HG03064 (cell line): ENCODE data around the gene STAM2.
"Not testable (repeated sequence)": the region's sequence is repeated elsewhere in the genome, so short reads cannot be mapped to it uniquely, and the experiment has no call there.

Experiments
- ATAC-seq: cut with Tn5 transposase; IDR thresholded peaks from one replicate; pipeline ENCODE4 v1.9.1; 2021; ENCODE audit warnings: low read depth; ENCODE audit not compliant: unreplicated experiment

Gene STAM2

DNA sequence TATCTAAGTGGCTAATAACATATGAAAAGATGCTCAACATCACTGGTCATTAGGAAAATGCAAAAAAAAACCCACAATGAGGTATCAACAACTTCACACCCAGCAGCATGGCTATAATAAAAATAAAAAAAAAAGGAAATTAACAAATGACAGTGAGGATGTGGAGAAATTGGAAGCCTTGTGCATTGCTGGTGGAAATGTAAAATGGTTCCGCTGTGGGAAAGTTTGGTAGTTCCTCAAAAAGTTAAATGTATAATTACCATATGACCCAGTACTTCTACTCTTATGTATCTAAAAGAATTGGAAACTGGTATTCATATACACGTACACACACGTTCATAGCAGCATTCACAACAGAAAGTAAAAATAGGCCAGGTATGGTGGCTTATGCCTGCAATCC, 61.2 kb downstream of the STAM2 start:
- no peak for ATAC-seq

DNA sequence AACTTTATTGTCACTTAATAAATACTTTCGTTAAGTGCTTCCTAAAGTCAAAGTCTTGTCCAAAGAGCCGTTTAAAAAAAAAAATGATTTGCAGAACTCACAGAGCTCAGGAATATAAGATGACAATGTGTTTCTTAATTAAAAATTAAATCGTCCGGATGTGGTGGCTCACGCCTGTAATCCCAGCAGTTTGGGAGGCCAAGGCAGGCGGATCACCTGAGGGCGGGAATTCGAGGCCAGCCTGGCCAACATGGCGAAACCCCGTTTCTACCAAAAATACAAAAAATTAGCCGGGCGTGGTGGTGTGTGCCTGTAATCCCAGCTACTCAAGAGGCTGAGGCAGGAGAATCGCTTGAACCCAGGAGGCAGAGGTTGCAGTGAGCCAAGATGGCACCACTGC, 68.4 kb downstream of the STAM2 start:
- ATAC-seq: not testable (repeated sequence)

DNA sequence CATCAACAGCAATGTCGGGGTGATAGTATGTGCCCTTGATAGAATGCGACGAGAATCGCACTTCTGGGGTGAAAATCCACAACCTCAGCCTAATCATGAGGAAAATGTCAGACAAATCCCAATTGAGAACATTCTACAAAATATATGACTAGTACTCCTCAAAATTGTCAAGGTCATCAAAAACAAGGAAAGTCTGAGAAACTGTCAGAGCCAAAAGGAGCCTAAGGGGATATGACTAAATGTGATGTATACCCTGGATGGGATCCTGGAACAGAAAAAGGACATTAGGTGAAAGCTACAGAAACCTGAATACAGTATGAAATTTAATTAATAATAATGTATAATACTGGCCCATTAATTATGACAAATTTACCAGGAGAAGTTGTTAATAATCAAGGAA, 69.1 kb downstream of the STAM2 start:
- ATAC-seq: no peak

DNA sequence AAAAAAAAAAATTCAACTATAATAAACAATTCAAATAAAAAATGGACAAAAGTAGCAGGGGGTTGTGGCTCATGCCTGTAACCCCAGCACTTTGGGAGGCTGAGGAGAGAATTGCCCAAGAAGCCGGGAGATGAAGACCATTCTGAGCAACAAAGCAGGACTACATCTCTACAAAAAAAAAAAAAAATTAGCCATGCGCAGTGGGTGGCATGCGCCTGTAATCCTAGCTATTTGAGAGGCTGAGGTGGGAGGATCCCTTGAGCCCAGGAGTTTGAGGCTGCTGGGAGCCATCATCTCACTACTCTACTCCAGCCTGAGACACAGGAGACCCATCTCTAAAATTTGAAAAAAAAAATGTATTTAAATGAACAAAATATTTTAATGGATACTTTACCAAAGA, 72.3 kb downstream of the STAM2 start:
- no peak for ATAC-seq

DNA sequence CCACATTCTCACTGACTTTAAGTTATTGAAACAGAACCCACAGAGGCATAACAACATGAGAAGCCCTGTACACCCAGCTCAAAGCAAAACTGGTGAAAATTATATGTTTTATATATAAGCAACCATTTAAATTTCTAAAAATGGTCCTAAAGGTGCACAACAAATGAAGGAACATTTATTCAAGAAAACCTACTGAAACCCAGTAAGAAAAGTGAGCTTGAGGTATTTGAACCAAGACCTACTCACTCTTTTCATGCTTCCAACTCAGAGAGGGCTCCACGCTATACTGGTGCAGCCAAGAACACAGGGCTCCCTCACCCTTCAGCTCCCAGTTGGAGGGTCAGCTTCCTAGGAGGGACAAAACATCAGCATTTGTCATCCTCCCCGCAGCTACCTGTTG, 74.6 kb downstream of the STAM2 start:
- no peak for ATAC-seq

DNA sequence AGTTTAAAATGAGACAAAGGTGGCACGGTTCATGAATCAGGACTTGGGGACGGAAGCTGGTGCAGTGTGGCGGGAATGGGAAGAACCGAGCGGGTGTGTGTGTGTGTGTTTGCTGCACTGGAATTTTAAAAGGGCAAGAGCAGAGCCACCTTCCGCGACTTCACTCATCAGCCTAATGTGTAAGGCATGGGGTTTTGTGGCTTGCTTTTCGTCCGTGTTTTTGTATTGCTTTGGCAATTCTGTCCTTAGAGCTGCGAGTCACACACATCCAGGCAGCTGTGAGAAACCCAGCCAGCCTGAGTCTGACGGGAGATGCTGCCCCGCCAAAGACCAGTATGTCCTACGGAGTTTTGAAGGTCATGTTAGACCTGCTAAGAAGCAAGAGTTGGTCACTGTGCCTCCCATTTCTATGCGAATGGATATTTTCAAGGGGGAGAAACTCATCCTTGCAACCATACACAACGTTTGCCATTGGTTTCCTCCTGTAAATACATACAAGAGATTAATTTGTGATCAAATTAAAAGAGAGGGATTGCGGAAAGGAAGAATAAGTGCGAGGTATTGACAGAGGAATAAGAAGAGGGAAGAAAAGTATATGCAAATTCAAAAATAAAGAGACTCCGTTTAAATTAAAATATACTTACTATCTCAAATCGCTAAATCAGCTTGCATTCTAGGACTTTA, 76.1 kb downstream of the STAM2 start:
- no peak for ATAC-seq

DNA sequence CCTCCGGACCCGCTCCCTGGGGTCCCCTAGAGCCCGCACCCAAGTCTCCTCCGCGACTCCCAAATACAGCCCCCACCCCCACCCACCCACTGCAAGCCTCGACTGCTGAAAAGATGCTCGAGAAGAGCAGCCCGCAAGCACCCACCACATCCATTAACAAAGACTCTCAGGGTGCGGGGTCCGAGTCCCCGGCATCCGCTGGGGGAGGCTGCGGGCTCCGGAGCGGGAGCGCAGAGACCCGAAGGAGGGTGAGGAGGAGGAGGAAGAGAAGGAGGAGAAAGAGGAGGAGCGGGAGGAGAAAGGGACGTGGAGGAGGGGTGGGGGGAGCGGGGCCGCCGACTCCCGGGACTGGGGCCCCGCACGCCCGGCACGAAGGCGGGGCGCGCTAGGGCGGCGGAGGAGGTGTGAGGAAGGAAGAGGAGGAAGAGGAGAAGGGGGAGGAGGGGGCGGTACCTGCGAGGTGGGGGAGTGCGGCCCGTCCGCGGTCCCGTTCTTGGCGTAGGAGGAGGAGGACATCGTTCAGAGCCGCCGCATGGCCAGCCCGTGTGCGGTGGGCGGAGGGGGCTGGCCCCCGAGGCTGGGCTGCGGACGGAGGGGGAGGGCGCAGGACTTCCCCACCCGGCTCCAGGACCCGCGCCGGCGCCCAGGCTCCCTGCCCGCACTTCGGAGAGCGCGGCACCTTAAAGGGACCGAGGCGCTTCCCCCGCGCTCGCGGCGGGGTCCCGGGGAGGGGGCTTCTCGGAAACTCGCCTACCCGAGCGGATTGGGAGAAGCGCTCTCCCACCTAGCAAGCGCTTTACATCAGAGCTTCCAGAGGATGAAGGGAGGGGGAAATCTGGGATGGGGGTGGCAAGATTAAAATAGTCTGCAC, 76.8 kb downstream of the STAM2 start, which contains the start of gene CACNB4:
Gene CACNB4 (minus strand): TSS at position 549 of the 871 bp plus-strand sequence.
- ATAC-seq: no peak

DNA sequence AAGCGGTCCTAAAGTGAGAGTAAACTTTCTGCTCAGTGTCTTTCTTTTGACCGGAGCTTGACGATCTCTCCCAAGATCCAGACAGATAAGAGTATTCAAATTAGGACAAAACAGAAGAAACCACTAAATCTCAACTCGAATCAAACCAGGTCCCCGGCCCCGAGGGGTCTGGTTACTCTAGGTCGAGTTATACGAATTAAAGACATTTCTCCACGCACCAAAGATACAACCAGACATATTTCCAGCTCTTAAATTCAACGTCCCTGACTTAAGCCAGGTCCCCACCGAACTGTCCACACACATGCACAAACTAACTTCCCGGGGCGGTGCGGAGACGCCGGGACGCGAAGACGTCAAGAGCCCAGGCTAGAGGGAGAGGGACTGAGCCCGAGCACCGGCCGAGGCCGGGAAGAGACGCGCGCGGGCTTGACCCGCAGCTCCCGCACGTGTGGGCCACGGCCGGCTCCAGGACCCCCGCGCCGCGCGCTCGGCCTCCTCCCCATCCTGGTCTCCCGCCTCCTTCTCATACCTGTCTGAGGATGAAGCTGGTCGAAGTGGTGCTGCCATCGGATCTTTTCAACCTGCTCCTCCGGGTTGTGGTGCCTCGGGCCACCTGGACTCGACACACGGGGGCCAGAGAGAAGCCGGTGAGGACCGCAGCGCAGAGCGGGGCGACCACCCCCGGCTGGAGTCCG, 77.6 kb downstream of the STAM2 start:
- ATAC-seq: no peak

DNA sequence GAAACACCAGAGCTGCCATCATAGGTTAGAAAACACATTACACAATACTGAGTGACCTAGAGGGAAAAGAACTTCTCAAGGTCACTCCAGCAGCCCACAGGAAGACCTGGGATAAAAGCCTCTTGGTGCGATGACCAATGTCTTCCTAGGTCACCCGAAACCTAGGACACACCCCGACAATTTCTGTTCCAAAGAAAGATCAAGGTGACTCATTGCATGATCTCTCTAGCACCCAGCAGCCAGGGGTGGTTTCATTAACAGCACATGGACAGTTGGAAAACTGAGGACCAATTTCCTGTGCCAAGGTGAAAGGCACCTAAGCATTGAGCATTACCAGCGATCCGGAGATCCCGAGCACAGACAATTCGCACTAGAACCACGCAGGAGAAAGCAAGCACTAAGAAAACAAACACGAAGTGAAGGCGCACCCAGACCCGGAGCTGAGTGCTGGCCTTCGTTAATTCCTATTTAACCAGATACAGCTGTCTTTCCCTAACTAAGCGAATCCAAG, 78.2 kb downstream of the STAM2 start:
- no peak for ATAC-seq

DNA sequence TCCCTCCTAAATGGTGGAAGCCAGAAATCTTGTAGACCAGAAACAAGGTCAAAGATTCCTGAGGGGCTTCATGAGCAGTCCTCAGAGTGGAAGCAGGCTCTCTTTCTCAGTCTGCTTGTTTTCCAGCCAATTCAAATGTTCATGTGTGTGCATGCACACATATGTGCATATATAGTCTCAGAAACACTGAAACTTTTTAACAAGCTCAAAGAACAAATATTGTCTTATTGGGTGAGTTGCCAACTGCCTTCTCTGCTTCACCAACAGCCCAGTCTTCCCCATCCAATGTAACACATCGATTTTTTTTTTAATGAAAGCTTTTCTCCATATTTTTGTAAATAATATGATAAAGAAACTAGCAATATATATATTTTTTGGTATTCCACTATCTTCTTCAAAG, 80.4 kb downstream of the STAM2 start:
- ATAC-seq: no peak

DNA sequence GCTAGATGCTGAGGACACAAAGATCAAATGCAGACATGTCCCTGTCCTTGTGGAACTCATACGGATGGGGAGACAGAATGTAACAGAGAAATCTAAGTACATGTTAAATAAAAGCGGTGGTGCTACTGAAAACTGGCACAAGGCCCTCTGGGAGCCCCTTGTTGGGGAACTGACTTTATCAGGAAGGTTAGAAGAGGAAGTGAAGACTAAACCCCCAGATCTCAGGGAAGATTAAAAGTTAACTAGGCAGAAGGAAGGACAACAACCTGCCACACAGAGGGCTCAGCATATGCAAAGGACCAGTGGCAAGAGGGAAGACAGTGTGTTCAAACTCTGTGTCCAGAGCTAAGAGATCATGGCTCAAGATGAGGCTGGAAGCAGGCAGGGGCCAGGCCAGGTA, 81.5 kb downstream of the STAM2 start:
- ATAC-seq: no peak

DNA sequence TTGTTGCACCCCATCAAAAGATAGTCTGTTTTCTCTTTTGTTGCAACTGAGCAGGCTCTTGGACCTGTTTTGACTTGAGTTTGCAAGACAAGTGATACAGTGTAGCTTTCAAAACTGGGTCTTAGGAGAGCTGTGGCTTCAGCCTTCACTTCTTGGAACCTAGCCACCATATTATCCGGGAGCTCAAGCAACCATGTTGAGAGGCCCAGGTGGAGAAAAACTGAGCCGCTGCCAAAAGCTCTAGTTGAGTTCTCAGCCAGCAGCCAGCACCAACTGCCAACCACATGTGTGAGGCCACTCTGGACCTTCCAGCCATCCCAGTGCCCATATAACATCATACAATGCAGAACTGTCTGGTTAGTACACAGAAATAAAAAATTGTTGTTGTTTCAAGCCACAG, 82.1 kb downstream of the STAM2 start:
- no peak for ATAC-seq

DNA sequence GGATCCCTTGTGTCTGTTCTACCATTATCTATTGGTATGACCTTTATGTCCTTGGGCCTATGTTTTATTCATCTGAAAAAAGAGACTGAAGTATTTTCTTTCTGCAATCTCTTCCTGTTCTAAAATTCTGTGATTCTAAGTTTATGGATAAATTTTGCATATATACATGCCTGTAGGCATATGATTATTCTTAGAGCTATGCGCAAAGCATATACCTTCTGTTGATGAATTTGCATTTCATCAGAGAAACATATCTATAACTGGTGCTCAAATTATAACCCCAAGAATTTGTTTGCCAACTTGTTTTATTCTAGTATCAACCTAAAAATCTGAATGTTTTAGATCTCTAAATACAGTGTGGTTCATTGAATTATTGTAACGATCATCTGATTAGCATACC, 83.5 kb downstream of the STAM2 start:
- ATAC-seq: no peak

DNA sequence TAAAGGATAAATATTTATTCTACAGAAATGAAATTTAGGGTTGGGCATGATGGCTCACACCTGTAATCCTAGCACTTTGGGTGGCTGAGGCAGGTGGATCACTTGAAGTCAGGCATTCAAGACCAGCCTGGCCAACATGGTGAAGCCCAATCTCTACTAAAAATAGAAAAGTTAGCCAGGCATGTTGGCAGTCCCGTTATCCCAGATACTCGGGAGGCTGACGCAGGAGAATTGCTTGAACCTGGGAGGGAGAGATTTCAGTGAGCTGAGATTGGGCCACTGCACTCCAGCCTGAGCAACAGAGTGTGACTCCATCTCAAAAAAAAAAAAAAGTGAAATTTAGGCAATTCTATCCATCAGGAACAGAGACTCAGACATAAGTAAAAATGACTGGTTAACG, 84.8 kb downstream of the STAM2 start:
- ATAC-seq: not testable (repeated sequence)

DNA sequence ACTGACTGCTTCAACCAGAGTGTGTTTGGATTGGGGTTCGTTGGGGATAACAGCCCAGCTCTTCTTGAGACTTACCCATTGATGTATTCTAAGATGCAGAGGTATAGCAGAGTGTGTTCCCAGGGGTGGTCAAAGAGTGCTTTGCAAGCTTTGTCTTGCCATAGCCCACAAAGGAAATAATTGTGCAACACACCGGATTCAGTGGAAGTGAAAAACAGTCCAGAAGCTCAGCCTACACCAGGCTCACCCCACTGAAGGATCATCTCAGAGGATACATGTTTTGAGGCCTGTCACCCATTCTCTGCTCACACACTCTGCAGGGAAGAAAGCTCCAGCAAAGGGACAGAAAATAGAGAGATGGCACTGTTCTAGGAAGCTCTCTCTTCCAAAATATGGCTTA, 86.3 kb downstream of the STAM2 start:
- ATAC-seq: no peak

DNA sequence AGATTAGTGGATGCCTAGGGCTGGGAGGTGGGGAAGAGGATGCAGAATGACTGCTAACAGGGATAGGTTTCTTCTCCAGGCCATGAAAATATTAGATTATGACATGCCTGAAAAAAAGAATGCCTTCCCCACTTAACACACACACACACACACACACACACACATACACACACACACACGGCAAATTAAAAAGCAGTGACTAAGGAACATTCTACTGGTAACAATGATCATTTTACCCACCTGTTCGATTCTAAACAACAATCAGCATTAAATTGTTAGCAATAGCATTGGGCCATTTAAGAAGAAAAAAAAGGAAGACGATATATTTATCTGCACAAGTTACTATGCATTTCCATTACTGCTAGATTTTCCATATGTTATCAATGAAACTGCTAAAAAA, 87.6 kb downstream of the STAM2 start:
- ATAC-seq: no peak

DNA sequence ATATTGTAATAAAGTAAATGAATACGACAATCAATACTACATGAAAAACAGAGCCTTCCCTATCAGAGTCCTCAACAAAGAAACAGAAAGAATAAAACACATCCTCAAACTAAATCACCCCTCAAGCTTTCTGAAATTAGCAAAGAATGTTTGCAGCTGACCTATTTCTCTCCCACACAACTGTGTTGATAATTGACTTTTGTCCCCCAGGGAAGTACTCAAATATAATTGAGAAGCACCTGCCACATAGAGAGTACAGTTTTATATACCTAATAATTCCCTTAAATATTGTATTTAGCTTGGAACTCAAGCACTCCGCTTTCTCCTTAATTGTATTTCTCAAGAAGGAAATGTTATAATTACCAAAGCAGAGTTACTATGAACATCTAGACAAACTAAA, 89.3 kb downstream of the STAM2 start:
- ATAC-seq: no peak

DNA sequence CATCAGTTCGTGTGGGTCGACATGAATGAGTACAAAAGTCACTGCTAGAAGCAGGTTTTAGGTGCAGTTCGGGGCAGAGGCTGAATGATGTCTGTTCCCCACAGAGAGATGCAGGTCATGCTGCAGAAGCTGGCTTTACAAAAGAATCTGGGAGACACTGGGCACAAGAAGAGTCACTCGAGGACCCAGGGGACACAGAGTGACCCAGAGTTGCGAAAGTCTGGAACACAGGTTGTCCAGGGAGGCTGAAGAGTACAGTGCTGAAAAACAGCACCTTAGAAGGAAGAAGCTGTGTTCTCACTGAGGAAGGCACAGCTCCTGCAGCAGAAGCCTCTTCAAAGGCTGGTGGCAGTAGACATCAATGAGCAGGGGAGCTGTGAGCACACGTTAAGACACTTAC, 91.5 kb downstream of the STAM2 start:
- no peak for ATAC-seq

DNA sequence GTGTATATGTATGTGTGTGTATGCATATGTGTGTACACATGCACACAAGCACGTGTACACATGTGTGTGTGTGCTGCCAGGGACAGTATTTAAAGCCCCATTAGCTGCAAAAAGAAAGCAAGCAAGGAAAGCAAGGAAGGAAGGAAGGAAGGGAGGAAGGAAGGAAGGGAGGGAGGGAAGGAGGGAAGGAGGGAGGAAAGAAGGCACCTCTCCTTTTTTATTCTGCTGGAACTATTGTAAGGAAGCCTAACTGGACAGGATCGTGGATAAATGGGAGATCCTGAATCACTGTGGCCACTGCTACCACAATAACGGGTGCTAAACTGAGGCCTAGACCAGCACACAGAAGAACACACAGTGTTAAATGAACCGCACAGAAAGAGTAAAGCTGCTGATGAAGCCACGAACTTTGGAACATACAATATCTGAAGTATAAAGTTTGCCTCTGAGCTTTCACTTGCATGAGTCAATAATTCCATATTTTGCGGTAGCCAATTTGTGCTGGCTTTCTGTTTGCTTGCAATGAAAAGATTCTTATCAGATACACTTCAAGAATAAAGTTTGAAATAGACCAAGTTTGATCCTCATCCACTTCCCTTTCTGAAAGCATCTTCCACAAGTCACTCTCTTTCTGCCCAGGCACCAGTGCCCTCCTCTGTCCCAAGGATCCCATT, 92.2 kb downstream of the STAM2 start:
- no peak for ATAC-seq

DNA sequence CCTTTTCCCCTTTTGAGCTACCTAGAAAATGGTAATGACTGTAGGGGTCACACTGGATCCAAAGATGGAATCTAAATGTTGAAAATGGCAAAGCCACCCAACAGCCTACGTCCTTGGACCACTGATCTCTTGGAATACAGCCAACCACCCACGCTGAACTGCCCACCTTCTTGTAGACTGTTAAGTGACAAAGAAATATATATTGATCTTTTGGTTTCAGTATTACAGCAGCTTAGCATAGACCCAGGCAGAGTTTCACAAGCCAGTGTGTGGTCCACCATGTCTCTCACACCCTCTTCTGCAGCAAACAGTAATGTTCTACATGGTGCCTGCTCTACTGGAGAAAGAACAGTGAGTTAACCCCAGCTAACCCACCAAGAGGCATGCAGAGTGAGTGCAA, 96.9 kb downstream of the STAM2 start:
- no peak for ATAC-seq

DNA sequence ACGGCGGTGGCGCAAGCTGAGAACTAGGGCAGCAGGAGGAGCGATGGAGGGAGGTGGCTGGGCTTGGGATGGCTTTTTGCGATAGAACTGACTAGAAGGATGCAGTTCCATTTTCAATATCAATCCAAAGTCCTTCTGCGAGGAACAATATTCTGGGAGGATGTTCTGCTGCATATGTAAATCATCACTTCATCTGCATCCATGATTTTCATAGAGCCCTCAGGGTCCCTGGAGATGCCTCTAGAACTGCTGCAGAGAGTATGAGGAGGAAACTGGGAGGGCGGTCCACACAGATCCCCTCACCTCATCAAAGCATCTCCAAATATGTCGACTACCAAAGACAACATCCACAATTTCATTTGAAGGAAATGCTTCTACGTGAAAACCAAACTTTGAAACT, 97.5 kb downstream of the STAM2 start:
- no peak for ATAC-seq
